Uterus (tissue), 2 donors: ENCODE measurements around the gene KCND3.

Source experiments
- CTCF ChIP-seq, 4 experiments: fragments of 200-600 bp in 2 of 4; fragments of 450-650 bp in 2 of 4; sonication (generic) in 2 of 4; IDR thresholded peaks; one replicate each; pipeline ENCODE4 v1.5.1; 2016 to 2019; ENCODE audit warnings: antibody characterized with exemption in 4 of 4, mild to moderate bottlenecking in 2 of 4, moderate library complexity in 1 of 4
- POLR2A ChIP-seq, 2 donors: fragments of 450-650 bp; IDR thresholded peaks; one replicate each; pipeline ENCODE4 v1.6.1; 2016; ENCODE audit warnings: antibody characterized with exemption in 2 of 2, mild to moderate bottlenecking in 1 of 2, moderate library complexity in 1 of 2

- TF ChIP-seq CTCF (IDR thresholded peaks at IDR 0.05) (no peak), POLR2A (IDR thresholded peaks at IDR 0.05) (no peak)
Observed at GRCh38 chr1:111814305-111814628, 175.2 kb downstream of the KCND3 start.
